GM19240 (cell line): ENCODE measurements around the gene AGBL4.

ENCODE experiments used
- DNase-seq: peaks from one replicate; pipeline ENCODE4 v3.0.0; 2011; ENCODE audit warnings: low spot score; ENCODE audit not compliant: insufficient read length

AGBL4 gene

DNA sequence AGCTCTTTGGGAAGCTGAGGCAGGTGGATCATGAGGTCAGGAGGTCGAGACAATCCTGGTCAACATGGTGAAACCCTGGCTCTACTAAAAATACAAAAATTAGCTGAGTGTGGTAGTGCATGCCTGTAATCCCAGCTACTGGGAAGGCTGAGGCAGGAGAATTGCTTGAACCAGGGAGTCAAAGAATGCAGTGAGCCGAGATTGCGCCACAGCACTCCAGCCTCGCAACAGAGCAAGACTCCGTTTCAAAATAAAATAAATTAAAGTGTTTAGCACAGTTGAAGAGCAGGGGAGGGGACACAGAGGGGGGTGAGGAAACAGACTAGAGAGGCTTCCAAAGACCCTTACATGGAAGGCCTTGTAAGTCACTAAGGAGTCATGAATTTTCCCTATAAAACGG is 1420.5 kb downstream of the AGBL4 start:
- DNase-seq = no peak

DNA sequence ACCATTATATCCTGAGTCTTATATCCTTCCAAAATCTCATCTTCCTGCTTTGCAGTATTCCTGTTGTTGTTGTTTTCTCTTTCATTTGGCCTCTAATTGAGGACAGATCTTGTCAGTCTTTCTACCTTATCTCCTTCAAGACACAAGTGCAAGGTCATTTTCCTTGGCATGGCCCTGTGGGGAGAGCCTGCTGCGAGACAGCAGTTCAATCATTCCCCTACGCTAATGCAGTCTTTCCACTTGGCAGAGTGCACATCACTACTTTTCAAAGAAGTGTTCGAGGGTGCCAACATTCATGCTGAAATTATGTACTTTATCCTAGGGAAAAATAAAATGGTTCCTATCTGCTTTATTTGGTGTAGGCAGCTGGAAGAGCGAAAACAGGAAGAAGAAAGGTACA is 1421.4 kb downstream of the AGBL4 start:
- no peak for DNase-seq

GRCh38 chr1:48600182-48600581 is 1423.6 kb downstream of the AGBL4 start:
- DNase-seq = no peak

DNA sequence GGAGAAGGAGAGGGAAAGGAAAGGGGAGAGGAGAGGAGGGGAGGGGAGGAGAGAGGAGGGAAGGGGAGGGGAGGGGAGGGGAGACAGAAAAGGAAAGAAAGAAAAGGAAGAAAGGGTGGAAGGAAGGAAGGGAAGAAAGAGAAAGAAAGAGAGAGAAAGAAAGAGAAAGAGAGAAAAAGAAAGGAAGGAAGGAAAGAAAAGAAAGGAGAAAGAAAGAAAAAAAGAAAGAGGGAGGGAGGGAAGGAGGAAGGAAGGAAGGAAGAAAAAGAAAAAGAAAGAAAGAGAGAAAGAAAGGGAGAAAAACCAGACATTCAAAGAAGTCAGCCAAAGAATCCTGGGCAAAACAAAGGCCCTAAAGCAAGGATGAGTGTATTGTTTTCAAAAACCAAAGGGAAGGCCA is 1426.1 kb downstream of the AGBL4 start:
- no peak for DNase-seq

GRCh38 chr1:48596046-48596445 is 1427.7 kb downstream of the AGBL4 start:
- no peak for DNase-seq

DNA sequence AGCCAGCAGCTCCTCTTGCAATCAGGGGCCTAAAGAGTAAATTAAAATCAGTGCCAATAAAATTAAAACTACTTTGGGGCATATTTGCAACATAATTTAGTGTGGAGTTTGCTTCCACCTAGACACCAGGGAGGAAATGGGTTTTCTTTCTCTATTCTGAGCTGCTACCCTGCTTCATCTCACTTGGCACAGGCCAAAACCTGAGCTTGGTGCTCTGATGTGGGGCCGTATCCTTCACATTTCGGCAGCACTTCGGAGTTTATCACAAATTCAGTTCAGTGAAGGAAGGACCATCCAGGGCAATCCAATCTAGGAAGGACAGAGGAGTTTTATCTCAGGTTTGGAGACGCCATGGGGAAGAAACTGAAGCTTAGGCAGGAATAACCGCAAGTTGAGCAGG is 1428.1 kb downstream of the AGBL4 start:
- no peak for DNase-seq

DNA sequence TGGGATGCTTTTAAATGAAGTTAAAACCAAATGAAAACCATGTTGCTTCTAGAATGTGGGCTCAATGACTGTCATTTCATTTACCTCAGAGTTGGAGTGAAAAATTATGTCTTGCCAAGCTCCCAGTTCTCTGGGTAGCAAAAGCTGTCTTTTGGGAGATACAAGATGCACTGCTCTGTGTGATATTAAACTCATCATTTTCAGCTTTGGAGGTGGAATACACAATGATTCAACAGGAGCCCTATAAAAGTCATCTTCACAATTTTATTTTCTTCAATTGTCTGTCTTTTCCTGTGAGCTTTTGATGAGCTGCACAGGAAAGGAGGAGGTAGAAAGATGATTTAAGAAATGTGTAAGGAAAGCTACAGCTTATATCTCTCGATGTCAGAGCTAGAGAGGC is 1431.4 kb downstream of the AGBL4 start:
- DNase-seq = no peak

GRCh38 chr1:48591181-48591580 is 1432.6 kb downstream of the AGBL4 start:
- DNase-seq = no peak

- DNase-seq = no peak
Observed at GRCh38 chr1:48588061-48588460, 1435.7 kb downstream of the AGBL4 start.

- DNase-seq = no peak
Observed at GRCh38 chr1:48582408-48582807, 1441.3 kb downstream of the AGBL4 start.

DNA sequence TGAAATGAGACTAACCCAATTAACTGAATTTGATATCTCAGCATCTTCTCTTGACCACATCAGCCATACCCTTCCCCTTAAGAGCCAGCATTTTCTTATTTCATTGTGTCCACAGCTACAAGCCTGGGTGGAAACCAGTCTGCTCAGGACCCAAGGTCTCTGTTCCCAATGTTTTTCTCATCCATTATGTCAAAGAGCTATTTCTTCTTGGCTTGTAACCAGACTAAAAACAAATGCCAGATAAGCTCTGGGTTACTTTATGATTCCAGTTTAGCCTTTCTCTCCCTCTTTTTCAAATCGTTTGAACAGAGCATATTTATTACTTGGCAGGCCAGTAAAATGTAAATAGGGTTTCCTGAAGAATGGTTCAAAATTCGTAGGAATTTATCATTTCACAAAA is 1442.5 kb downstream of the AGBL4 start:
- DNase-seq = no peak

GRCh38 chr1:48576565-48576964 is 1447.2 kb downstream of the AGBL4 start:
- DNase-seq = no peak

DNA sequence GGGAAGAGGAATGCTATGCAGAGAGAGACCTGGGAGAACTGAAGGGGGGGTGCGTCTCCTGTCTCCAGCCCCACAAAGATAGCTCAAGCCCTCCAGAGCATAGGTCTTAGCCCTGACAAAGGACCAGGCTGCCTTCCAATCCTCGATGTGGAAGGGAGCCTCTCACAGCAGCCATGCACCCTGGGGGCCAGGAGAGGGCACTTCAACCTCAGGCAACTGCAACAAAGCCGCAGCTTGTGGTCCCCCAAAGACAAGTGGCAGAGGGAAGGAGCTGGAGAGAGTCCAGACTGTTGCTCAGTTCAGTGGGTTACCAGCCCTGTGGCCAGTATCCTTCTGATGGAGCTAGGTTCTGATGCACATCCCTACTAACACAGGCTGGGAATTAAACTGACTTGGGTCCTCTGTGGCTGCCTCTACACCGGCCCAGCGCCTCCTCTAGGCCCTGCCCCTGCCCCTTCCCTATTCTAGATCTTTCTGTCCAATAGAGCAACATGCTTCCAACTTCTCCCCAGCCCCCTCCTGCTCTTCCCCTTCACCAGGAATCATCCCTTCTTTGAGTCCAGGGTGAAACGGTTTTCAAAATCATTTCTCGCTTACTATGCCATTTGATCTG is 1451.0 kb downstream of the AGBL4 start:
- DNase-seq = peak; percentile 28

- no peak for DNase-seq
Observed at GRCh38 chr1:48572134-48572533, 1451.6 kb downstream of the AGBL4 start.

DNA sequence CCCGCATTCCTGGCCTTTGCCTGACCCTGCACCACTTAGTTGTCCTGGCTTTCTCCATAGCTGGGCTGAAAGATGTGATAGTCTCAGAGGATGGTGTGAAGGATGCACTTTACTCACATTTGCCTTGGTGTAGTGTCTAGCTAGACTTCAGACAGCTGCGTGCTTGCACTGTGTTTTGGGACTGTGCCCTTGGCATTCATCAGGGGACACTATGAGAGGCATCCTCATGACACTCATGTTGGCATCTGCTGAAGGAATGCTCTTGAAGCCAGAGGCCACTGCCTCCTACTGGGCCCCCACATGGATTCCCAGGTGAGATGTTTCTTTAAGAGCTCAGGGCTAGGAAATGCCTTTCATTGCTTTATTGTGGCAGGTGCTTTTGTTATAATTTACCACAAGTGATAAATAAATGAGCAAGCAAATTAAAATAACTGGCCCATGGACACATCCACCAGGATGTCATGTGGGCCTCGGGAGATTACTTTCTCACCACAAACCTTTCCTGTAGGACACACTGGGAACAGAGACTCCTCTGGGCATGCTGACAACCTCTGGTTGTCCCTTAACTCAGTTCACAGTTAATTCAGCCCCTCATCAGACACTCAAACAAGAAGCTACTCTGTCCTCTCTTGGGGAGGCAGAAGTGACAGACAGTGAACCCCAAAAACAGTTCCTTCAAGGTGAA is 1452.3 kb downstream of the AGBL4 start:
- DNase-seq = no peak

DNA sequence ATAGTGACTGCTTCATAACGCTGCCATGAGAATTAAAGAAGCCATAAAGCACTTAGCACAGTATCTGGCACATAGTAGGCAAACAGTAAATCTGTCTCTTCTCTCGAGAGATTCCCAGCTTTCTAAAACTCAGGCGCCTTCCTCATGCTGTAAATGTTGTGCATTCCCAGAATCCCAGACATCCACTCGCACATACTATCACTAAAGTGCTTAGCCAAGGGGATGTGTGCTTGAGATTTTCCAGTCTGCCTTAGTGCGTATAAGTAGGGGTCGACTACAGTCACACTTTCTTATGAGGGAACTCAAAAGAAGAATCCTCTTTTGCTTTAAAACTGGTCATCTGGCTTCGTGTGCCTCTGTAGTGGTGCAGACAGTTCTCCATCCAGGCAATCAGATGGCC is 1453.2 kb downstream of the AGBL4 start:
- no peak for DNase-seq

DNA sequence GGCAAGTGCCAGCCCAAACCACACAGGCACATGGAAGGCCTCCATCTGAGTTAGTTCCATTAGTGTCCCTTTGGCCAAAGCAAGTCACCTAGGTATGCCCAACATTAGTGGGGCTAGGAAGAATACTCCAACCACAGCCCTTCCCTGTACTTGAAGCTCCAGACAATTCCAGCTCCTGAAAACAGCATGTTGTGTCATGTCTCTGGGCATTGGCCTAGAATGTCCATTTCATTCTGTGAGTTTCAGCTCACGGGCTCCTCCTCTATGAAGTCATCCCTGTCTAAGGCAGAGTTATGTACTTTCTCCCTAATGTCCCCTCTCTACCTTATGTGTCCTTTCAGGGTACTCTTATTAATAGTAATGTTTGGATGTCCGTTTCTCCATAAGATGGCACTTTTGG is 1455.3 kb downstream of the AGBL4 start:
- no peak for DNase-seq

DNA sequence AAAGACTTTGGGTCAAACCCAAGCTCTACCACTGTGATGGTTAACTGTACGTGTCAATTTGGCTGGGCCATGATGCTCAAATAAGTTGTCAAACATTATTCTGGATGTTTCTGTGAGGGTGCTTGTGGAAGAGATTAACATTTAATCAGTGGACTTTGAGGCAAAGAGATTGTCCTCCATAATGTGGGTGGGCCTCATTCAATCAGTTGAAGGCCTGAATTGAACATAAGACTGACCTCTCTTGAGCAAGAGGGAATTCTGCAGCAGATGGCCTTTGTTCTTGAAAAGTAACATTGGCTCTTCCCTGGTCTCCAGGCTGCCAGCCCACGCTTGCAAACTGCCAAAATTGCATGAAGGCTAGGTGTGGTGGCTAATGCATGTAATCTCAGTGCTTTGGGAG is 1457.3 kb downstream of the AGBL4 start:
- no peak for DNase-seq

DNA sequence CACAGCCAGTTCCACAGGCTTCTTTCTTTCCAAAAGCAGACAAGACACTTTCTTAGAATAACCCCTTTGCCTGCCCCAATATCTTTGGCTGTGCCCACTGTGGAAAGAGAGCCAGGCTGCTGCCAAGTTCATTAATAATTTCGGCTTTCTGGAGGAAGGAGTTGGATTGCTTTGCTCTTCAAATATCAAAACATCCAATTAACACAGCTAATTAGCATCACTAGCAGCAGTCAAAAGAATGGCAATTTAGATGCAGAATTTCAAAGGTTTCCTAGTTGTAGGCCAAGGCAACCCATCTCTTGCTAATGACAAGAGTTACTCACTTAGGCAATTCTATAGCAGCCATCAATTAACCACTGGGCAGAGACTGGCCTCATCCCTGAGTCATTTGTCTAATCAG is 1460.7 kb downstream of the AGBL4 start:
- DNase-seq = no peak

DNA sequence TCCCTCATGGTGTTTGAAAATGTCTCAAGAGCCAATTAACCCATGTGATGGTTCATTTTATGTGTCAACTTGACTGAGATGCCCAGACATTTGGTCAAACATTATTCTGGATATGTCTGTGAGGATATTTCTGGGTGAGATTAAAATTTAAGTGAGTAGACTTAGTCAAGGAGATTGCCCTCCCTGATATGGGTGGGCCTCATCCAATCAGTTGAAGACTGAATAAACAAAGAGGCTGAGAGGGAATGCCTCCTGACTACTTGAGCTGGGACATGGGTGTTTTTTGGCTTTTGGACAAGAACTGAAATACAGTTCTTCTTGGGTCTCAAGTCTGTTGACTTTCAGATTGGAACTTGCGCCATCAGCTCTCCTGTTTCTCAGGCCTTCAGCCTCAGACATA is 1462.3 kb downstream of the AGBL4 start:
- no peak for DNase-seq

DNA sequence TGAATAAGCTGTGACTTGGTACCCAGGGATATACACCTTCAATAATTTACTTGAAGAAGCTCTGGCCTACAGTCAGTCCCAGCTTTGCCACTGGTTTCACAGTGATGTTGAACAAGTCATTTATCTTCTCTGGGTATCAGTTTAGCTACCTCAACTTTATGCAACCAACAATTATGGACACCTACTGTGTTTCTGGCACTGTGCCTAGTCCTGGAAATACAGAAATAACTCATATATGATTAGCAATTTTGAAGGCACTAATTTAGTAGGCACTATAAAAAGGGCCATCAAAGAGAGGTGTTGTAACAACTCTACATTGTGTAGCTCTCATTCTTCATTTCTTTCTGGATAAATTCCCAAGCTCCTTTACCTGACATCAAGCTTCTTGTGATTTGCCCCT is 1463.2 kb downstream of the AGBL4 start:
- DNase-seq = no peak

DNA sequence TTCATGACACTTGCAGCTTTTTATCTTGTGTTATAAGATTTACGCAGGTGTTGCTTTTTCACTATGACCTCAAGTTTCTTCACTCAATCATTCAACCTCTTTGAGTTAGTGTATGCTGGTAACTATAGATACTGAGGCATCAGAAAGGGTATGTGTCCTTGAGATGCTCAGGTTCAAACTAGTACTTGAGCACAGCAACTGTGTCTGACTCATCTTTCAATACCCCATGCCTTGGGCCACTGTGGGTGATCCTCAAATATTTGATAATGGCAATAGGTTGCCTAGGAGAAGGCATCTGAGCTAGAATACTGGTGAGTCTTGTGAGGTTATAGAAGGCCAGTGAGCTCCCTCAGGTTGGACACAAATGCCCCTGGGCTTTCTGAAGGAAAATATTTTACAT is 1463.6 kb downstream of the AGBL4 start:
- no peak for DNase-seq

DNA sequence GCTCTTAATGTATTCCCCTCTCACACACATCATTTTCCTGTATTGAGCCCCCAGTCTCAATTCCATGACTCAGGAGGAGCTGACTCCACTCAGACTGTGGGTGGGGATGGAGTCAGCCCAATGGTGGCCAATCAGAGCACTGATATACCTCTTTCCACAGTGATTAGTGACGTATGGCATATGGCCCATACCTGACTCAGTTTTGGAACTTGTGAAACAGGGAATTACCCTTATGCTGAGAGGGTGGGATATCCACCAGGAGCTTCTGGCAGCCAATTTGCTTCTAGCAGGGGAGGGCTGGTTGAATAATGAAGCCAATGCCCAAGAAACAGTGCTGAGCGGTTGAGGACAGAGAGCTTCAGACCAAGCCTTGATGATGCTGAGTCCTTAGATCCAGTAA is 1465.4 kb downstream of the AGBL4 start:
- DNase-seq = no peak
